ENCODE data around the gene TSTD2.

TSTD2 gene

DNA sequence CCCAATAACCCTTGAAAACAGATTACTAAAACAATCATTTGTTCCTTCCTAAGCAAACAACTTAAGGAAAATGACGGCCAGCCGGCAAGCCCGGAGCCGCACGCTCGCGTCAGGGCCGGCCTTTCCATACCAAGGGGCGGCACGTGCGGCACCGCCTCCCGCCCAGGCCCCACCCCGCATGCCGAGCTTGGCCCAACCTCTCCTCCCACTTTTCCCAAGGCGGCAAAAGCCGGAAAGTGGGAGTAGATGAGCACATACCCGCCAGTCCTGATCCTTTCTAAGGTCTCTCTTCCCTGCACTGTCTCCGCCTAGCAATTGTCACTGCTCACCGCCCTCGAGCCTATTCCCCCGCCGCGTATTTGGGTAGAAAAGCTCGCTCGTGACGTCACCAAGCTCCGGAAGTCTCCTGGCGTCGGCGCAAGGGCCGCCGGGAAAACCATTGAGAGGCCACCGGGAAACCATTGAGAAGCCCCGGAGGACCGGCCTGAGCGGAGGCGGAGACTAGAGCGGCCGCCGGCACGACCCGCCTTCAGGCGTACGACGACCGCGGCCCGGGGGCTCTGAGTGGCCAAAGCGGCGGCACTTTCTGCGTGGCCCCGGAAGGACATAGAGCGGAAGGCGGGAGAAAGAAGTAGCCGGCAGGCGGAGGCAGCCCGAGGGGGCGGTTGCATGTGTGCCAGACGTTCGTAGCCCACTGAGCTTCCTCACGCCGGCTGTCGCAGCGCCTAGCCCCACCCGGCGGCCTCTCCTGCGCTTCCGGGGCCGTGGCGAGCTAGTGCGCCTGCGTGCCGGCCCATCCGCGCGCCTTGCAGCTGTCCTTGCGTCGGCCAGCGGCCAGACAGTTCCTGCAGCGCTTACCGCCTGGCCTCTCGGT lies at the start of gene TSTD2, which contains the start of gene NCBP1:
TSTD2 (minus strand) TSS at position 384 of the 874 bp plus-strand sequence. CDS start 5,806 bp downstream, outside the sequence.
NCBP1 (plus strand) TSS at position 837 of the 874 bp plus-strand sequence. CDS start 61 bp downstream, outside the sequence.
- peak; percentile 97 for DNase-seq

DNA sequence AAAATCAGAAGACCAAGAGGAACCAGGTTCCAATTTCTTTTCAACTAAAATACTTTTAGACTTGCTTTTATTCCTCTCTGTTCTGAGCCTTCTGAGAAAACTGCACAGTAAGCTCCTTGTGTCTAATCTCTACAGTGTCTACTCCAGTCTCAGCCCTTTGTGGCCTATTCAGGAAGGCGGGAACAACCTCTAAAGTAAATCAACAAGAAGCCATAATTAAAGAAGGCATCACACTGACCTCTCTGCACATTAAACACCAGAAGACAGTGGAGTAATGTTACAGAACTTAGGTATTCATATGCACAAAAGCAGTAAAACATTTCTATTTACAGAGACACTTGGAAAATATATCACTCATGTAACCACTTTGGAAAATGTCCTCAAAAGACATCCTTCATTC lies 49.1 kb upstream of the TSTD2 start:
- no peak for DNase-seq

DNA sequence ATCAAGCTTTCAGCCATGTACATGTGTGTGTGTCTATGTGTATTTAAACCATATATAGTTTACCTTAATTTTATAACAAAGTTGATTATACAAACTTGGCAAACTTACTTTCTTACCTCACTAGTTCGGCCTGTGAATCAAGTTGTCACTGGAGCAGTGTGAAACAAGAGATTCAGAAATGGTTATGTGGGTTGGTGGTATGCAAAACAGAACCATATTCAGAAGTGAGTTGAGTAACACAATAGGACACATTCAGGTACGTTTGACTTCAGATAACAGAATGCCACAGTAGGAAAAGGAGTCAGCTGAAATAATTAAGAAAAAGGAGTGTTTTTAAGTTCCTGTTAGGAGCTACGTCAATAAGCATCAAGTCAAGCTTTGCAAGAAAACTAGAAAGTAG lies 42.5 kb upstream of the TSTD2 start:
- DNase-seq = no peak

DNA sequence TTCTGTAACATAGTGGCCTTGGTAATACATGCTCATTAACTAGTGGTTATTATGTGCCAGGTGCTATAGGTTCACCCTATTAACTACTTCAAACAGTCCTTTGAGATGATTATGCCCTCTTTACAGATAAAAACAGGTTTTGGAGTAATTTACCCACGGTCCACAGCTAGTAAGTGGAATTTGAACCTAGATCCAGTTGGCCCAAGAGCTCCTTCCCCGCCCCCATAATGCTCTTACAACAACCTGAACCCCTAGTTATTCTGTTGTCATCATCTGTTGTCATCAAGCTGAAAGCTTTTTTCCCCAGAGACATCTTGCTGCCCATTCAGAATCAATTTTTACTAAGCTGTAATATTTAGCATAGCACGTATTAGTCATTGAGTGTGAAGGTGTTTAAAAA lies 40.8 kb upstream of the TSTD2 start:
- DNase-seq = no peak

DNA sequence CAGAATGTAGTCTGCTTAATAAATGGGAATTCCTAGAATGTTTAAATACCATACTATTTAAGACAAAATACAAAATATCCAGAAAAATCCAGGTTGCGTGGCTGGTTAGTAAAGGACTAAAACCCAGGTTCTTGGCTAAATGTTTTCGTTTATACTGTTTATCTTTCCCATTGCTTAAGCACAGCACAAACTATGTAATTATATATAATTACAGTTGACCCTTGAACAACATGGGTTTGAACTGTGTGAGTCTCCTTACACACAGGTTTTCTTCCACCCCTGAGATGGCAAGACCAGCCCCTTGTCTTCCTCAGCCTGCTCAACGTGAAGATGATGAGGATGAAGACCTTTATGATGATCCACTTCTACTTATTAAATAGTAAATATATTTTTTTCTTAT lies 39.2 kb upstream of the TSTD2 start:
- no peak for DNase-seq

DNA sequence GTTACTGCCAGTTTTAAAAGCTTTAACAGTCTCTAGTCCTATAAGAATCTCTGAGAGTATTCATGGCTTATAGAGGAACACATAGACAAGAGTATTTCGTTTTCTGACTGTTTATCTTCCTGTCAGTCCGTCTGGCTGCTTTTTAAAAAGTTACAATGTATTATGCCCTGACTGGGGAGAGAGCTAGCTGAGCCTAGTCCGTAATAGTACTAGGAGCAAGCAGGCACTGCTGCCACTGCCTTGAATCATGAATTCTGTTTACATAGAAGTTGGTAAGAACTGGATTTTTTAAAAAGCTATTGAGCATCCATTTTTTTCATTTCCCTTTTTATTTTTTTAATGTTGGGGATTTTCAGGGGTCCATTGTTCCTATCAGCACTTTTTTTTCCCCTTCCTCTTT lies 37.4 kb upstream of the TSTD2 start:
- no peak for DNase-seq

DNA sequence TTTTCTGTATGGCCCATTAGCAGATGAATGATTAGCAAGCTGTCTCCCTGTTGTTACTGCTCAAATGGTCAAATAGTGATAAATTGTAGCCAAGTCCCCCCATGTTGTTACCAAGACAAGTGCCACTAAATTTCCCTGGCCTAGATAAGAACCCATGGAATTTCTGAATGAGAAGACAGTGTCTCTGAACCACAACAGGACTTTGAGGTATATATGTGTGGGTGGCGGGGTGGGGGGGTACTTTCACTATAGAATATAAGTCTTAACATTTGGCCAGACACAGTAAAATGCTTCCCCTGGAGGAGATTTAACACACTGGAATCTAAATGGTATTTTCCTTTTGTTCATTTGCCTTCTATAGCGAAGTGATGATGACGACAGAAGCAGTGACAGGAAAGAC lies 35.3 kb upstream of the TSTD2 start:
- no peak for DNase-seq

DNA sequence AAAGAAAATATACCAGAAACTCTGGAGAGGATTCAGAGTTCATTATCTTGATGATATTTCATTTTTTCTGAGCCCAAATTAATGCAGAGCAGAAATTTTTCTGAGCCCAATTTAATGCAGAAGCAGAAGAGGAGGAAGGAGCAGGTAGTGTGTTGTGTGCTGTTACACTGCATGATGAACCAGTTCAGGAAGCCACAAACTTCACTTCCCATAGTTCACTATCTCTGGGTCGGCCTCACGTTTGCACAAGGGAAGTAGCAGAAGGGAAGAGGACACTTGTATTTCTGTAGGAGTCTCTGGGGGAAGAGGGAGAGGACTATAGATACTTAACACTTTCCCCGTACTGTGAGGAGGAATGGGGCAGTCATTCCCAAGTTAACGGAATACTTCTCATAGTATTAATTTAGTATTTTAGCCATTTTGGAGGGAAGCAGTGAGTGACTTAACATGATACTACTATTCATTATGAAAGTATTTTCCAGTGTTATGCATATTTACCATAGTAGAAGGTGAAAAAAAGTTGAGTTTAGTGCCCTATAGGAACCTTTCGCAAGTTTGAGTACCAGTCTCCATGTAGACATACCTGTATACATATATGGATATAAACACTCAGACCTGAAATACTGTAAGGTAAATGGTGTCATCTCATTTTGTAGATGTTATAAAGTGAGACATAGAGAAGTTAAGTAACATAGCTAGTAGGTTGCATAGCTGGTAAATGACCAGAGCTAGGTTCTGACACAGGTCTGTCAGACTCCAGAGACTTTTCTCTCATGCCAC lies 33.9 kb upstream of the TSTD2 start:
- no peak for DNase-seq

DNA sequence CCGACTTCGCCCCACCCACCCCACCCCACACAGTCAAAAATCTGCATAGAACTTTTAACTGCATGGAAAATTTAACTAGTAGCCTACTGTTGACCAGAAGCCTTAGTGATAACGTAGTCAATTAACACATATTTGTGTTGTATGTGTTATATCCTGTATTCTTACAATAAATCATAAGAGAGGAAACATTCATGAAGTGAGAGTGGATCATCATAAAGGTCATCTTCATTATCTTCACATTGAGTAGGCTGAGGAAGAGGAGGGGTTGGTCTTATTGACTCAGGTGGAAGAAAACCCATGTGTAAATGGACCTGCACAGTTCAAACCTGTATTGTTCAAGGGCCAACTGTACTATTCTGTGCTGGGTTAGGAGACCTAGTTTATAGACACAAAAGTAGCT lies 32.6 kb upstream of the TSTD2 start:
- DNase-seq = no peak

DNA sequence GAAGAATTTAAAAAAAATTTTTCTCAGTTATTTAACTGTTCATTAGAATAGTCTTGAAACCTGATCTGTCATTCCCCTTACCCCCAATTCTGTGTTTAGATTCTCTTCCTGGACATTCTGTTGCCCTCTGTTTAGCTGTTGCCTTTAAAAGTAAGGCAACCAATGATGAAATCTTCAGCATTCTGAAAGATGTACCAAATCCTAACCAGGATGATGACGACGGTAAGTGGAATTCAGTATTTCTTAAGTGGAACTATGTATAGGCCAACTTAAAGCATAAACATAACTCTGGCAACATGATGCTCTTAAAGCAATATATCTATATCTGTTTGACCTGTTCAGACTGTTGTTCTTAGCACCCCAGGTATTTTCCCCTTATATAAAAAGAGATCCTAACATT lies 27.7 kb upstream of the TSTD2 start:
- DNase-seq = no peak

DNA sequence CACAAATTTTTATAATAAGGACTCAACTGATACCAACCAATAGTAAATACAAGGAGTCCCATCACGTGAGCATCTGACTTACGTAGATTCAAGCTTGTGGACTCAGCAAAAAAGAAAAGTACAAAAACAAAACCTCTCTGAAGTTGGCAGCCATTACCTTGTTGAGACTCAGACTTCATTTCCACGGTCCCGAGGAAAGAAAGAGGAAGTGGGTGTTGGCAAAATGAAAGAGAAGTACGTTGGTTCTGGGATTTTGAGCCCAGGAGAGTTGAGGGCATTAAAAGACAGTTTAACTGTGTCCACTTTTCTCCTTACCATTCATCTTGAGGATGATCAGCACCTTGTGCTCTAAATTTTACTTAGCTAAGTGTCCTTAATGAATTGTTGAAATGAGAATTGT lies 27.2 kb upstream of the TSTD2 start:
- DNase-seq = no peak

DNA sequence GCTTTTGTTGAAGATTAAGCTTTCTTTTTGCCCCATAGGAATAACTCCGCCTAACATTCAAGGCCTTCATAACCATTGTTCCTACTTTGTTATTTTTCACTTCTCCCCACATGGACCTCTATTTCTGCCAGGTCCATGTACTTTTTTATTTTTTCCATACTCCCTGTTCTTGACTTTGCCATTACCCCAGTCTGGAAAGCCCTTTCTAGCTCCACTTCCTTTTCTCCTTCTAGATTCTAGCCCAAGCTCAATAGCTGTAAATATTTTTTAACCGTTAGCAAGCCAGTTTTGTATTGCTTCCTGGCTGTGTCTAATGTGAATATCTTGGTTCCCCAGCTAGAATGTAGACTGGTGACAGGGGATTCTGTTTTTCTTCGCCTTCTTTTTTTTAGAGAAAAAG lies 26.6 kb upstream of the TSTD2 start:
- no peak for DNase-seq

DNA sequence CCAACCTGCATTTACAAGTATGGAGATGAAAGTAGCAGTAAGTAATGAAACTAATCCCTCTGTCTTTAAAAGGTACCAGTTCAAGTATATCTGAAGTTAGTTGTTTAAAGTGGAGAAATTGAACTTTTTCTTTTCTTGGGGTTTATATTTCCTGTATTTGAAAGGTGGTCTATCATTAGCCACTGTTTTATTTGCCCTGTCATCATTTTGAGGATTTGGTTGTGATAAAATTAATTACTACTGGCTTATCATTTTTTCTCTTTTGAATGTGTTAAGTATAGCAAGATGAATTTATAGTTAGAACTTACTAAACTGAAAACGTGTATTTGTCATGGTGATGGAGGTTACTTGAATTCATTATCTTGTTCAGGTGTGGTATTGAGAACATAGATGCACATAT lies 25.5 kb upstream of the TSTD2 start:
- no peak for DNase-seq

DNA sequence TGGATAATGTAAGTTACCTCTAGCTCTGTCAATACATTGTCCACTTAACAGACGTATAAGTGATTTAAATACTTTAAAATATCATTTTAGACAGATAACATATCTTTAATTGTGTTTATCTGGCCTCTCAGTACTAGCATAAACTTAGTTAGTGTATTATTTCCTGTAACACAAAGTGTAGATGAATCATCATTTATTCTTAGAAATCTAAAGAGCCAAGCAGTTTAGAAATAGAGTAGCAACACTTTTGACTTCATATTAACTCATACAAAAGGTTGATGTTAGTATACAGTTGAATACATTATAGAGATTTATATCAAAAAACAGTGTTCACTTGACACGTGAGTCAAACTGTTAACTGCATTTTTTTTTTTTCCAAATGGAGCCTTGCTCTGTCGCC lies 18.5 kb upstream of the TSTD2 start:
- DNase-seq = no peak

DNA sequence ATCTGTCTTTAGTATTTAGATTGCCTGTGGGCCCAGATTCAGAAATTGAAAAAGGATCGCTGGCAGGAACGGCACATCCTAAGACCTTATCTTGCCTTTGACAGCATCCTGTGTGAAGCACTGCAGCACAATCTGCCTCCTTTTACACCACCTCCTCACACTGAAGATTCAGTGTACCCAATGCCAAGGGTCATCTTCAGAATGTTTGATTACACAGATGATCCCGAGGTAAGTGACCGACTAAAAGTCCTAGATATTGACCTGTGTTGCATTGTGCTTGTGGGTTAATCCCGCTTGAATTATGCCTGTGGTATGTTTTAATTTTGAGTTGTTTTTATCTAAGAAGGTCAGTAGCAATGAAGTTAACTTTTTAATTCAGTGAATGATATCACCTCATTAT lies 14.8 kb upstream of the TSTD2 start:
- no peak for DNase-seq

DNA sequence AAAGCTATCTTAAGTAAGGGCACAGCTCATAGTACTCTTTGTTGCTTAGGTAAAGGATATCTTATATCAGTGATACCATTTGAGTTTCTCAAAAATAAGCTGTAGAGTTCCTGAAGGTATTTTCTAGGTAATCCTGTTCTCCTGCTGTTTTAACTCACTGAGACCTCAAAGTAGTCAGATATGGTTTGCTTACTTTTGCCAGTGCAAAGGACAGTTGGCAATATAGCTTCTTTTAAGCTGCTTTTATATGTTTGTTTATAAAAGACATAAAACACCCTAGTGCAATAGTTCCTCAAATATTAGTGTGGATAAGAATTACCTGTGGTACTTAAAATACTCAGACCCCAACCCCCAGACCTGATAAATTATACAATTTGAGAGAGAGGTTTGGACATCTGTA lies 12.6 kb upstream of the TSTD2 start:
- DNase-seq = no peak

DNA sequence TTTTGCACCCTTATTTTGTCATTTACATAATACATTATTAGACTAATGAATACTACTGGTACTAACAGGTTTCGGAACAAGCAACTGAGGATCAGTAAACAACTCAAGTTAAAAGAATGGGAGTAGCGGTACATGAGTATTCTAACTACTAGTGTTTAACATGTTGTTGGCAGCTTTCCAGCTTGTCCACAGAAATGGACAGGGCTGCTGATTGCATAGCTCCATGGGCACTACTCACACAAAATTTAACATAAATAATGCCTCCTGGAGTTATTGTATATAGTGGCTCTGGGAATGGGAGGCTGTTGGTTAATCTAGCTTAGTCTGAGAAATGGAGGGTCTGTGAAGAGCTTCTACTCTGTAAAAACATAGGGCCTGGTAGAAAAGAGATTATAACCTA lies 7.2 kb upstream of the TSTD2 start:
- no peak for DNase-seq

DNA sequence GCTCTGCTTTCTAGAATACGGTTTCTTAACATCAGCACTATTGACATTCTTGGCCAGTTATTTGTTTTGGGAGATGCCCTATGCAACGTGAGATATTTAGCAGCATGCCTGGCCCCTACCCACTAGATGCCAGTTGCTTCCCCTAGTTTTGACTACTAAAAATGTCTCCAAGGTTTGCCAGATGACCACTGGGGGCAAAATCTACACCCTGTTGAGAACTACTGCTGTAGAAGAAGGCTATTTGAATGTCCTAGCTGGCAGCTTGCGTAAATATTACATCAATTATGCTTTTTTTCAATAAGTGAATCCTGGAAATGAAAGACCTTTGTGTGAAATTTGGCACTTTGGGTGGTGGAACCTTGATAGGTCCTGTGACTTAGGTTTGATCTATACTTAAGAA lies 5.5 kb upstream of the TSTD2 start:
- DNase-seq = no peak

DNA sequence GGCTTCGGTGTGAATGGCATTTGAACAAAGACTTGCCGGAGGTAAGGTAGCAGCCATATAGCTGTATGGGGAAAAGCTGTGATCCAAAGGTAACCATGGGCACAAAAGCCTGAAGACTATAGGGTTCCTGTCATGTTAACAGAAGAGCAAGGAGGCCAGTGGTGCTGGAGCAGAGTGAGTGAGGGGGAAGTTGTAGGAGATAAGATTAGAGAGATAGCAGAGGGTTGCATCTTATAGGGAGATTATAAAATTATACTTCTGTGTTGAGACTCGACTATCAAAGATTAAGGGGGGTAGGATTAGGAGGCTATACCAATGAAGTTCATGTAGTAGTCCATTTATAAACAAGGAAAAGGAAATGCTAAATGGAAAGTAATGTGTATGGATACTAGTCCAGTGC lies 3.7 kb upstream of the TSTD2 start:
- DNase-seq = no peak

DNA sequence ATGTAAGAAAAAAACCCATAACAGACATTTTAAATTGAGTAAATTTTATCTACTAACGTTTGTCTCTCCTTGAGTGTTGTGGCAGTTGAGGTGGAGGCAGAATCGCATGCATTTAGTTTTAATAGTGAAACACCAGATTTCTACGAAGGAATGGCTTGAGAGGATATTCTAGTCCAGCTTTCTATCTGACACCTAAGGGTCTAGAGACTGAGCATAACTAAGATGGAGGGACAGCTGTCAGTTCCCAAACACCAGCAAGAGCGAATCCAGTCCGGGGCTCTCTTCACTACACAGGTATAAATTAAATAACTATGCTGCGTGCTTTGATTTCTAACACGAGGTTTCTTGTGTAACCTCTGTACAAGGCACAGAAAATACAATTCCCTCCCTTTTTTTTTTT lies 1.9 kb upstream of the TSTD2 start:
- no peak for DNase-seq

DNA sequence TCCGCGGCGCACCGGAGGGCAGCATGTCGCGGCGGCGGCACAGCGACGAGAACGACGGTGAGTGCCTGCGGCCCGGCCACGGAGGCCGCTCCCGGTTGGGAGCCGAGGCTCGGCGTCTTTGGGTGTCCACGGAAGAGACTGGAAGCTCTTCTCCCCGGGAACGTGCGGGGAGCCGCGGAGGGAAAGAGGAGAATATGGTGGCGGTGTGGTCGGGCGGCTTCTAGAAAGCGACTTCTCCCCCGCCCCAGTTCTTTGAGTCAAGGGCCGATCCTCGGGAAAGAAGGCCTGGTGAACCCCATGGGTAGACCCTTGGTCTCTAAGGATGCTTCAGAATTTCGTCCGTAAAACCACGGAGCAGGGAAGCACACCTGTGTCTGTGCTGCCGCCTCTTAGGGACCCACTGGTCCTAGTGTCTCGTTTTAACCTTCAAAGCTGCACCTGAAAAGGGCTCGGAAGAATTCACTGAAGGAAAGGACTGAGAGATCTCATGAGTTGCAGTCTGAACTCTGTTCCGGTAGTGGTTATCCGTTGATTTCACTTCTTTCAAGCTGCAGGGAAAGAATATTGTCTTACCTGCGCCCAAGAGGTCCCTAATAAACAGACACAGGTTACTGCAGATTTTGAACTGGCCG lies 807 bp upstream of the TSTD2 start:
- DNase-seq = no peak

DNA sequence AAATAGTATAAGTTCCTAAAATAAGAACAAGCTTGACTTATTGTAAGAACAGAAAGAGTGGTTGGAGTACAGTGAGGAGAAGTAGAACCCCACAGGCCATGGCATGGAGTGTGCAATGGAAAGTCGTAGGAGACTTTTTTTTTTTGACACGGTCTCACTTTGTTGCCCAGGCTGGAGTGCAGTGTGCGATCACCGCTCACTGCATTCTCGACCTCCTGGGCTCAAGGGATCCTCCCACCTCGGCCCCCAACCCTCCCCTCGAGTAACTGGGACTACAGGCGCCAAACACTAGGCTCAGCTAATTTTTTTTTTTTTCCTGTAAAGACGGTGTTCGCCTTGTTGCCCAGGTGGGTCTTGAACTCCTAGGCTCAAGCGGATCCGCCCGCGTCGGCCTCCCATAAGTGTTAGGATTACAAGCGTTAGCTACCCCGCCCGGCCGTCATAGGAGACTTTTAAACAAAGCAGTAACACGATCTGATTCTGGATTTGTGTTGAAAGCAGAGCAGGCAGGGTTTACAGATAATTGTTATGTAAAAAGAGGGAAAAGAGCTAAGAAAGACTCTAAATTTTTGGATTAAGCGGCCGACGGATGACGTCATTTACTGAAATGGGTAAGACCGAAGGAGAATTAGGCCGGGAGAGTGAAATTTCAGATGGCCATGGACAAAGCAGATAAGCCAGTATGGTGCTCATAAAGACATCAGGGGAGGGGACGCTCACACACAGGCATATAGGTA lies 752 bp downstream of the TSTD2 start:
- peak; percentile 72 for DNase-seq

DNA sequence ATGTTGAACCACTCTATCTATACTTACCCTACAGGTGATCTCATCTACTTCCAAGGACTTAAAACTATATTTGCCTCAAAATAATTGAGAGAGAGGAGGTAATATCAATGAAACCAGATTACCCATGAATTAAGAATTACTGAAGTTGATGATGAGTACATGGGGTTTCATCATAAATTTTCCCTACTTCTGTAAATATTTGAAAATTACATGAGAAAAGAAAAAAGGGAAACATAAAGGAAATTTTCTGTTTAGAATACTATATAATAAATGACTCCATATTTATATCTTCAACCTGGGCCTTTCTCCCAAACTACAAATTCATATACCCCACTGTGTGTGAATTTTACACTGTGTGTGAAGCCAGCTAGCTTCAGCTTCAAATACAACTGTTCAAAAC lies 2.6 kb downstream of the TSTD2 start:
- no peak for DNase-seq

Measured in NCI-H2171 (cell line).